UCSD-AML1 (cell line): ENCODE measurements around the gene MGAT5.

Source experiments
- DNase-seq: peaks from one replicate; lab custom pipeline; 2025; ENCODE audit not compliant: unreplicated experiment; lab: John Stamatoyannopoulos, UW

The MGAT5 gene

GRCh38 chr2:134392442-134393074 is 138.7 kb downstream of the MGAT5 start:
- no peak for DNase-seq

- DNase-seq, result no peak
Measured at GRCh38 chr2:134393075-134393461, 139.2 kb downstream of the MGAT5 start.

GRCh38 chr2:134395779-134396178 is 141.9 kb downstream of the MGAT5 start:
- DNase-seq, result no peak

- DNase-seq, result no peak
Measured at GRCh38 chr2:134396493-134396892, 142.6 kb downstream of the MGAT5 start.

- no peak for DNase-seq
Measured at GRCh38 chr2:134397146-134397896, 143.4 kb downstream of the MGAT5 start.

- no peak for DNase-seq
Measured at GRCh38 chr2:134398300-134398699, 144.4 kb downstream of the MGAT5 start.

GRCh38 chr2:134399096-134399495 is 145.2 kb downstream of the MGAT5 start:
- no peak for DNase-seq

GRCh38 chr2:134401081-134401497 is 147.2 kb downstream of the MGAT5 start:
- no peak for DNase-seq

- no peak for DNase-seq
Measured at GRCh38 chr2:134401789-134402188, 147.9 kb downstream of the MGAT5 start.

GRCh38 chr2:134402410-134402809 is 148.5 kb downstream of the MGAT5 start:
- DNase-seq, result no peak

GRCh38 chr2:134405611-134406081 is 151.8 kb downstream of the MGAT5 start:
- DNase-seq, result no peak

- no peak for DNase-seq
Measured at GRCh38 chr2:134406311-134406710, 152.4 kb downstream of the MGAT5 start.

GRCh38 chr2:134406736-134407135 is 152.9 kb downstream of the MGAT5 start:
- no peak for DNase-seq

- no peak for DNase-seq
Measured at GRCh38 chr2:134407154-134407890, 153.4 kb downstream of the MGAT5 start.

- DNase-seq, result no peak
Measured at GRCh38 chr2:134408386-134408785, 154.5 kb downstream of the MGAT5 start.

GRCh38 chr2:134408791-134409190 is 154.9 kb downstream of the MGAT5 start:
- DNase-seq, result no peak

GRCh38 chr2:134410006-134410405 is 156.1 kb downstream of the MGAT5 start:
- DNase-seq, result no peak

- no peak for DNase-seq
Measured at GRCh38 chr2:134410831-134411231, 157.0 kb downstream of the MGAT5 start.

GRCh38 chr2:134411279-134411827 is 157.5 kb downstream of the MGAT5 start:
- DNase-seq, result no peak

- DNase-seq, result peak; percentile 61
Measured at GRCh38 chr2:134411828-134412638, 158.2 kb downstream of the MGAT5 start.

GRCh38 chr2:134412639-134412999 is 158.7 kb downstream of the MGAT5 start:
- no peak for DNase-seq
